K562 (cell line): ENCODE results near the gene MMP21. TPM values are rescaled to one million over a fixed set of nuclear protein-coding genes. Genes with fewer than 3 reads are reported as not detected.

Experiments
- ATF6 ChIP-seq: sonication (generic); formaldehyde crosslinking; IDR thresholded peaks from 2 replicates; pipeline ENCODE4 v1.4.0; 2020; ENCODE audit warnings: mild to moderate bottlenecking, missing genetic modification reagents
- EP400 ChIP-seq: fragments of 450-650 bp; IDR thresholded peaks from 2 replicates; pipeline ENCODE4 v1.6.1; 2017; ENCODE audit warnings: antibody characterized with exemption, mild to moderate bottlenecking, moderate library complexity
- FOXK1 ChIP-seq: sonication (generic); formaldehyde crosslinking; IDR thresholded peaks from 2 replicates; pipeline ENCODE4 v1.8.0; 2022; ENCODE audit warnings: missing genetic modification reagents, mild to moderate bottlenecking, borderline replicate concordance
- FOXO4 ChIP-seq: fragments of 450-650 bp; formaldehyde crosslinking; IDR thresholded peaks from 2 replicates; pipeline ENCODE4 v1.4.0; 2020; ENCODE audit warnings: mild to moderate bottlenecking, moderate library complexity
- GATAD2A ChIP-seq: fragments of 450-650 bp; IDR thresholded peaks from 2 replicates; pipeline ENCODE4 v1.6.1; 2017
- HDAC1 ChIP-seq, 2 experiments: fragments of 450-650 bp; IDR thresholded peaks; 2 replicates each; pipeline ENCODE4 v1.6.1; 2016 to 2017; ENCODE audit warnings: inconsistent platforms in 1 of 2, mild to moderate bottlenecking in 1 of 2, moderate library complexity in 1 of 2
- HDAC8 ChIP-seq: fragments of 450-650 bp; IDR thresholded peaks from 2 replicates; pipeline ENCODE4 v1.6.1; 2016; ENCODE audit warnings: mild to moderate bottlenecking, missing genetic modification characterization, moderate library complexity, missing compliant biosample characterization
- POLR2B ChIP-seq: fragments of 450-650 bp; IDR thresholded peaks from 2 replicates; pipeline ENCODE4 v1.6.1; 2018; ENCODE audit warnings: low read depth; ENCODE audit not compliant: partially characterized antibody
- POLR2G ChIP-seq: fragments of 200-400 bp; formaldehyde crosslinking; IDR thresholded peaks from 2 replicates; pipeline ENCODE4 v1.6.1; 2017; ENCODE audit warnings: low read depth, mild to moderate bottlenecking, antibody characterized with exemption, low read length, moderate library complexity
- RNF219 ChIP-seq: fragments of 250-450 bp; sonication (Bioruptor Pico); IDR thresholded peaks from 2 replicates; pipeline ENCODE4 v1.5.0; 2022; ENCODE audit warnings: mild to moderate bottlenecking
- ZEB2 ChIP-seq: fragments of 450-650 bp; IDR thresholded peaks from 2 replicates; pipeline ENCODE4 v1.6.1; 2016
- polyA plus RNA-seq, 8 experiments: library from polyadenylated mRNA; depleted of rRNA in 4 of 8; stranded (reverse) in 5 of 8; unstranded in 3 of 8; fragments of >200 nt; fragmentation: Nextera tagmentation in 2 of 8; fragmentation: Illumina TruSeq in 1 of 8; extraction: Ambion mirVana in 2 of 8; extraction: Trizol in 1 of 8; gene quantifications; 2 replicates each; pipeline versions ENCODE4 v1.2.1 to v1.2.3, GENCODE V29; 2011 to 2014; ENCODE audit warnings: inconsistent platforms in 1 of 8, missing spikeins in 1 of 8
- total RNA-seq, 7 experiments: library from RNA; depleted of rRNA in 6 of 7; stranded (reverse); fragments of >200 nt in 6 of 7; fragmentation: Illumina TruSeq in 2 of 7; extraction: Trizol in 2 of 7; gene quantifications; 2 replicates each; pipeline versions ENCODE4 v1.2.1 to v1.2.3, GENCODE V29; 2011 to 2021; ENCODE audit warnings: low replicate concordance in 1 of 7
- TF ChIP-seq, protein P1 (sequence below): fragments of 450-650 bp; IDR thresholded peaks from 2 replicates; pipeline ENCODE4 v1.7.1; 2018; ENCODE audit warnings: mild to moderate bottlenecking, low read depth; ENCODE audit not compliant: partially characterized antibody

The MMP21 gene
- total and polyA plus RNA-seq, 9 of the 15 experiments (the other 6 are each of a cell fraction or from before 2014, with no cell fraction given) = not detected

DNA sequence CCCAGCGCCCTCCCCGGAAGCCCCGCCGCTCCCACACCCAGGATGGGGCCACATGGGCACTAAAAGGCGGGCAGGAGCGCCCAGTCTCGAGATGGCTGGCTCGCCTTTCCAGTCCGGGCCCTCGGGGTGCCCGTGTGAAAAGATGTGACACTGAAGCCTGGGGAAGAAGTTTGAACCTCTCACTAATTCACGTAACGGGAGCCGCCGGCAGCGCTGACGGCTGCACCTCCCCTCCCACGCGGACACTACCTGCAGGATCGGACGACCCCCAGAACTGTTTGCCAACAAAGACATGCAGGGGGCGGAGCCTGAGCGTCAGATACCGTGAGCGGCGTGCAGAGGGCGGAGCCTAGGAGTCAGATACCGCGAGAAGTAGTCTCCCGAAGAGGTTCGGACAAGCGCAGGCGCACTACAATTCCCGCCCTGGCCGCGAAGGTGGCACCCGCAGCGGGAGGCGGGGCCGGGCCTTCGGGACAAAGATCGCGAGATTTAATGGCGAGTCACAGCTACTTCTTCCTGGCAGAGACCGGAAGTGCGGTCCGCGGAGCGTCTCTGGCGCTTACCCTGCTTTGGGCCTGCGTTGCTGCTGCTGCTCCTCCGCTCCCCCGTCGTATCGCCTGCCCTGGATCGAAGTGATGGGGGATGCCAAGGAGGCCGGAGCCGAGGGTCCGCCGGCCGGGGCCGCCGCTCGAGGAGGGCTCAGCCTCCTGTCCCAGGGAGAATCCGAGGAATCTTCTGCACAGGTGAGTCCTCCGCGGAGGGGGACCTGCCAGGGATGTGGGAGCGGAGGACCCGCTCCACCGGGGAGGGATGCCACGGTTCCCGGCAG lies 56.2 kb downstream of the MMP21 start, which contains the start of gene EDRF1 (continued):
- TF ChIP-seq ZEB2 (peak; percentile 65; the same call in 1 of the 2 replicates), EP400 (peak; percentile 69), HDAC8 (tag) (no peak), FOXK1 (CRISPR knock-in tag) (no peak), FOXO4 (CRISPR knock-in tag) (no peak), GATAD2A (no peak), ATF6 (CRISPR knock-in tag) (0 out of 2 replicates have a peak, but pooled peaks have one; percentile 24), POLR2B (peak; percentile 74), HDAC1 (IDR thresholded peaks at IDR 0.05) (peak in 1 of 2 experiments; percentile 67; a peak in 2 of 4 replicates), POLR2G (peak; percentile 93), RNF219 (CRISPR knock-in tag) (no peak)
- TF ChIP-seq, protein P1, sequence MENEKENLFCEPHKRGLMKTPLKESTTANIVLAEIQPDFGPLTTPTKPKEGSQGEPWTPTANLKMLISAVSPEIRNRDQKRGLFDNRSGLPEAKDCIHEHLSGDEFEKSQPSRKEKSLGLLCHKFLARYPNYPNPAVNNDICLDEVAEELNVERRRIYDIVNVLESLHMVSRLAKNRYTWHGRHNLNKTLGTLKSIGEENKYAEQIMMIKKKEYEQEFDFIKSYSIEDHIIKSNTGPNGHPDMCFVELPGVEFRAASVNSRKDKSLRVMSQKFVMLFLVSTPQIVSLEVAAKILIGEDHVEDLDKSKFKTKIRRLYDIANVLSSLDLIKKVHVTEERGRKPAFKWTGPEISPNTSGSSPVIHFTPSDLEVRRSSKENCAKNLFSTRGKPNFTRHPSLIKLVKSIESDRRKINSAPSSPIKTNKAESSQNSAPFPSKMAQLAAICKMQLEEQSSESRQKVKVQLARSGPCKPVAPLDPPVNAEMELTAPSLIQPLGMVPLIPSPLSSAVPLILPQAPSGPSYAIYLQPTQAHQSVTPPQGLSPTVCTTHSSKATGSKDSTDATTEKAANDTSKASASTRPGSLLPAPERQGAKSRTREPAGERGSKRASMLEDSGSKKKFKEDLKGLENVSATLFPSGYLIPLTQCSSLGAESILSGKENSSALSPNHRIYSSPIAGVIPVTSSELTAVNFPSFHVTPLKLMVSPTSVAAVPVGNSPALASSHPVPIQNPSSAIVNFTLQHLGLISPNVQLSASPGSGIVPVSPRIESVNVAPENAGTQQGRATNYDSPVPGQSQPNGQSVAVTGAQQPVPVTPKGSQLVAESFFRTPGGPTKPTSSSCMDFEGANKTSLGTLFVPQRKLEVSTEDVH = peak; percentile 69
